LoVo (cell line): ENCODE data around the gene PLSCR3.

ENCODE experiments used
- DNase-seq: peaks from one replicate; pipeline ENCODE4 v3.0.0-alpha.2; 2016; ENCODE audit warnings: low spot score

The PLSCR3 gene

GRCh38 chr17:7405350-7406234 is 11.3 kb upstream of the PLSCR3 start:
- DNase-seq: no peak

GRCh38 chr17:7404737-7405349 is 10.5 kb upstream of the PLSCR3 start:
- DNase-seq: no peak

- peak; percentile 99 for DNase-seq
Observed at GRCh38 chr17:7403977-7404736, 9.8 kb upstream of the PLSCR3 start, which contains the start of gene TMEM256. TMEM256 (minus strand) TSS chr17:7404097; CDS start chr17:7404084, 13 bp downstream.

- peak; percentile 58 for DNase-seq
Observed at GRCh38 chr17:7403727-7403976, 9.3 kb upstream of the PLSCR3 start.

- peak; percentile 26 for DNase-seq
Observed at GRCh38 chr17:7403043-7403726, 8.9 kb upstream of the PLSCR3 start.

- DNase-seq: no peak
Observed at GRCh38 chr17:7398612-7399011, 4.3 kb upstream of the PLSCR3 start.

- DNase-seq: no peak
Observed at GRCh38 chr17:7396147-7396546, 1.8 kb upstream of the PLSCR3 start.

- peak; percentile 17 for DNase-seq
Observed at GRCh38 chr17:7393613-7394451, 493 bp downstream of the PLSCR3 start.

- DNase-seq: no peak
Observed at GRCh38 chr17:7392696-7393612, 1.4 kb downstream of the PLSCR3 start.

GRCh38 chr17:7391307-7391706 is 3.0 kb downstream of the PLSCR3 start:
- no peak for DNase-seq

- DNase-seq: no peak
Observed at GRCh38 chr17:7389924-7390910, 4.1 kb downstream of the PLSCR3 start.

GRCh38 chr17:7388856-7389255 is 5.5 kb downstream of the PLSCR3 start:
- DNase-seq: no peak

- DNase-seq: no peak
Observed at GRCh38 chr17:7384489-7385081, 9.7 kb downstream of the PLSCR3 start.

GRCh38 chr17:7383742-7384488 is 10.4 kb downstream of the PLSCR3 start:
- DNase-seq: no peak

GRCh38 chr17:7383371-7383741 is 11.0 kb downstream of the PLSCR3 start:
- DNase-seq: no peak

GRCh38 chr17:7382901-7383300 is 11.4 kb downstream of the PLSCR3 start:
- DNase-seq: no peak

- DNase-seq: peak; percentile 81
Observed at GRCh38 chr17:7380855-7381683, 13.3 kb downstream of the PLSCR3 start, which contains the start of gene TNK1. TNK1 (plus strand) TSS chr17:7381089; CDS start chr17:7382927, 1,838 bp downstream.
